ENCODE measurements around the gene PKM. TPM values are rescaled to one million over a fixed set of nuclear protein-coding genes. Genes with fewer than 3 reads are reported as not detected.

PKM gene
- total and polyA plus RNA-seq, 2 donors from 2014 or later: 799 to 1,124 TPM

DNA sequence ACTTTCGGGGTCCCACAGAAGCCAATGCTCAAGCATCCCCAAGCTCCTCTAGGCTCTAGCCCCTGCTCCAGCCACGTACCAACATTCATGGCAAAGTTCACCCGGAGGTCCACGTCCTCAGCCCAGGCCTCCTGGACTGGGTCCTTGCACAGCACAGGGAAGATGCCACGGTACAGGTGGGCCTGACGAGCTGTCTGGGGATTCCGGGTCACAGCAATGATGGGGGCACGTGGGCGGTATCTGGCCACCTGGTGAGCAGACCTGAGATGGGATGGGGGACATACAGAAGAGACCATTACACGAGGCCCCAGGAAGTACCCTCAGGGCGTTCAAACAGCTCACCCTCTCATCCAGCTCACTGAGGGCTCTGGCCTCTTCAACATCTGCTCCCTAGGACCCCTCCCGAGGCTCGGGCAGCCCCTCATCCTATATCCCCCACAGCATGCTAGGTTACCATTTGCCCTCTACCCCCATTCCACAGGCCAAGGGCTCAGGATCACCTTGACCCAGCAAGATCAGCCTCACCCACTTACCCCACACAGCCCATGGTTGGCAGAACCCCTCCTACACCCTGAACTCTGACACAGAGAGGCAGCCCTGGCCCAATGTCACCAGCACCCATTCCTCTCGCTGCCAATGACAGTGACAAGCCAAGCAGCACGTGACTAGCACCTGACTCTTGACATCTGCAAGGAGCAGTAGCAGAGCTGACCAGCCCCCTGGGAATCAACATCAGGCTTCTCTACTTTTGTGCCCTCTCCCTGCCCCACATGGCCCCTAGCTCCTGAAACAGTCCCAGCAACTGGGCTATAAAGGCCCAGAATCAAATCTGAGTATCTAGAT, 30.4 kb downstream of the PKM start:
- intact Hi-C loops (cut with DNase I): no loop called here
- no peak overlapping the region for H3K27ac ChIP-seq (ENCODE audit: low read depth in 2 of 2, low read length in 2 of 2)
- H3K4me1 ChIP-seq (ENCODE audit: control insufficient read depth in 2 of 3, insufficient read depth in 2 of 3, low read depth in 1 of 3, low read length in 3 of 3): peaks cover 0 to 19% (median 0%) of the 10 kb centered on the region in 3 donors
- DNase-seq (peak in 2 of 5 donors; percentile 45 to 66), FAIRE-seq (no peak)
- peaks cover 2 to 47% (median 31%) of the 10 kb centered on the region in 3 donors for H3K36me3 ChIP-seq (ENCODE audit: control insufficient read depth in 2 of 3, insufficient read depth in 3 of 3, low read length in 3 of 3)
- no peaks in the 10 kb centered on the region for H3K27me3 ChIP-seq (ENCODE audit: control insufficient read depth, insufficient read depth, low read length)
- no peaks in the 10 kb centered on the region for H3K9me3 ChIP-seq (ENCODE audit: control insufficient read depth in 2 of 3, insufficient read depth in 1 of 3, low read length in 3 of 3)
- TF ChIP-seq, protein P1, sequence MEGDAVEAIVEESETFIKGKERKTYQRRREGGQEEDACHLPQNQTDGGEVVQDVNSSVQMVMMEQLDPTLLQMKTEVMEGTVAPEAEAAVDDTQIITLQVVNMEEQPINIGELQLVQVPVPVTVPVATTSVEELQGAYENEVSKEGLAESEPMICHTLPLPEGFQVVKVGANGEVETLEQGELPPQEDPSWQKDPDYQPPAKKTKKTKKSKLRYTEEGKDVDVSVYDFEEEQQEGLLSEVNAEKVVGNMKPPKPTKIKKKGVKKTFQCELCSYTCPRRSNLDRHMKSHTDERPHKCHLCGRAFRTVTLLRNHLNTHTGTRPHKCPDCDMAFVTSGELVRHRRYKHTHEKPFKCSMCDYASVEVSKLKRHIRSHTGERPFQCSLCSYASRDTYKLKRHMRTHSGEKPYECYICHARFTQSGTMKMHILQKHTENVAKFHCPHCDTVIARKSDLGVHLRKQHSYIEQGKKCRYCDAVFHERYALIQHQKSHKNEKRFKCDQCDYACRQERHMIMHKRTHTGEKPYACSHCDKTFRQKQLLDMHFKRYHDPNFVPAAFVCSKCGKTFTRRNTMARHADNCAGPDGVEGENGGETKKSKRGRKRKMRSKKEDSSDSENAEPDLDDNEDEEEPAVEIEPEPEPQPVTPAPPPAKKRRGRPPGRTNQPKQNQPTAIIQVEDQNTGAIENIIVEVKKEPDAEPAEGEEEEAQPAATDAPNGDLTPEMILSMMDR (IDR thresholded peaks at IDR 0.05; ENCODE audit: borderline replicate concordance, extremely low read depth, insufficient read depth): no peak
- no peak overlapping the region for H3K4me3 ChIP-seq (ENCODE audit: low read length in 3 of 3)
- no peak overlapping the region for H3K9ac ChIP-seq (ENCODE audit: low read length in 3 of 3)

GRCh38 chr15:72199721-72200212, 31.2 kb downstream of the PKM start:
- Histone ChIP-seq H3K27ac (ENCODE audit: low read depth in 2 of 2, low read length in 2 of 2) (no peak overlapping the region), H3K27me3 (ENCODE audit: control insufficient read depth, insufficient read depth, low read length) (no peaks in the 10 kb centered on the region), H3K4me3 (ENCODE audit: low read length in 3 of 3) (no peak overlapping the region), H3K9me3 (ENCODE audit: control insufficient read depth in 2 of 3, insufficient read depth in 1 of 3, low read length in 3 of 3) (no peaks in the 10 kb centered on the region), H3K4me1 (ENCODE audit: control insufficient read depth in 2 of 3, insufficient read depth in 2 of 3, low read depth in 1 of 3, low read length in 3 of 3) (peaks cover 0 to 25% (median 0%) of the 10 kb centered on the region in 3 donors), H3K36me3 (ENCODE audit: control insufficient read depth in 2 of 3, insufficient read depth in 3 of 3, low read length in 3 of 3) (peaks cover 2 to 38% (median 29%) of the 10 kb centered on the region in 3 donors), H3K9ac (ENCODE audit: low read length in 3 of 3) (no peak overlapping the region)
- FAIRE-seq (no peak), DNase-seq (peak; percentile 80 to 87 (median 81))
- intact Hi-C loops (cut with DNase I): no loop called here
- TF ChIP-seq, protein P1 (IDR thresholded peaks at IDR 0.05; ENCODE audit: borderline replicate concordance, extremely low read depth, insufficient read depth): peak; percentile 94

- H3K27ac ChIP-seq (ENCODE audit: low read depth in 2 of 2, low read length in 2 of 2): no peak overlapping the region
- no peaks in the 10 kb centered on the region for H3K27me3 ChIP-seq (ENCODE audit: control insufficient read depth, insufficient read depth, low read length)
- DNase-seq (peak in 1 of 5 donors; percentile 41), FAIRE-seq (no peak)
- TF ChIP-seq, protein P1 (IDR thresholded peaks at IDR 0.05; ENCODE audit: borderline replicate concordance, extremely low read depth, insufficient read depth): no peak
- intact Hi-C loops (cut with DNase I): no loop called here
- no peak overlapping the region for H3K4me3 ChIP-seq (ENCODE audit: low read length in 3 of 3)
- no peak overlapping the region for H3K9ac ChIP-seq (ENCODE audit: low read length in 3 of 3)
- peaks cover 0 to 25% (median 0%) of the 10 kb centered on the region in 3 donors for H3K4me1 ChIP-seq (ENCODE audit: control insufficient read depth in 2 of 3, insufficient read depth in 2 of 3, low read depth in 1 of 3, low read length in 3 of 3)
- H3K36me3 ChIP-seq (ENCODE audit: control insufficient read depth in 2 of 3, insufficient read depth in 3 of 3, low read length in 3 of 3): peaks cover 2 to 36% (median 24%) of the 10 kb centered on the region in 3 donors
- H3K9me3 ChIP-seq (ENCODE audit: control insufficient read depth in 2 of 3, insufficient read depth in 1 of 3, low read length in 3 of 3): no peaks in the 10 kb centered on the region
Measured at GRCh38 chr15:72199205-72199515, 31.8 kb downstream of the PKM start.

All from kidney (tissue), 14 donors.